OCI-LY3 (cell line): ENCODE results near the gene RPL9.

Experiments used
- CTCF ChIP-seq: fragments of 200-600, 300-600 bp; sonication (generic); IDR thresholded peaks from 2 replicates; pipeline ENCODE4 v1.5.1; 2014; ENCODE audit warnings: antibody characterized with exemption, low read length, low read depth
- EZH2phosphoT487 ChIP-seq: fragments of 200-600 bp; shearing (Covaris generic); IDR thresholded peaks from 2 replicates; pipeline ENCODE4 v1.6.1; 2018; ENCODE audit warnings: antibody characterized with exemption, mixed run types, low read depth

DNA sequence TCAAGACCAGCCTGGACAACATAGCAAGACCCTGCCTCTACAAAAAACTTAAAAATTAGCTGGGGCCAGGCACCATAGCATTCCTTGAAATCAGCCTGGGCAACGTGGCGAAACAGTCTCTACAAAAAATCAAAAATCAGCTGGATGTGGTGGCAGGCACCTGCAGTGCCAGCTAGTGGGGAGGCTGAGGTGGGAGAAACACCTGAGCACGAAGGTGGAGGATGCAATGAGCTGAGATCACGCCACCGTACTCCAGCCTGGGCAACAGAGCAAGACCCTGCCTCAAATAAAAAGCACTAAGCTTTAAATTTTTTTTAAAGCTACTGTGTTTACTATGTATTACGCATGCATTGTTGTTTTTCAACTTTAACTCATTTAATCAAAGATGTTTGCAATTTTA, 3.2 kb downstream of the RPL9 start:
- TF ChIP-seq CTCF (no peak), EZH2phosphoT487 (no peak)
